OCI-LY3 (cell line): ENCODE measurements around the gene KRTAP19-4.

Experiments used
- H2AFZ ChIP-seq: fragments of 200-600, 300-600 bp; shearing (Covaris generic); 2 replicates; pipeline ENCODE4 v1.6.0; 2014; ENCODE audit warnings: antibody characterized with exemption, low read depth, low read length
- H3K27ac ChIP-seq: fragments of 200-600, 300-600 bp; sonication (generic); 2 replicates; pipeline ENCODE4 v1.5.1; 2014; ENCODE audit warnings: mild to moderate bottlenecking, low read length, moderate library complexity, mixed read lengths
- H3K27me3 ChIP-seq: fragments of 200-600, 300-600 bp; sonication (generic); 2 replicates; pipeline ENCODE4 v1.6.1; 2014; ENCODE audit warnings: low read depth, low read length, mixed read lengths
- H3K36me3 ChIP-seq: fragments of 200-600, 300-600 bp; sonication (generic); replicated peaks from 2 replicates; pipeline ENCODE3; 2014; ENCODE audit warnings: low read depth, low read length, mixed read lengths
- H3K4me1 ChIP-seq: fragments of 300-600, 200-600 bp; sonication (generic); 2 replicates; pipeline ENCODE4 v1.6.1; 2014; ENCODE audit warnings: low read length, mixed read lengths
- H3K4me2 ChIP-seq: fragments of 200-600, 300-600 bp; sonication (generic); 2 replicates; pipeline ENCODE4 v1.6.1; 2014; ENCODE audit warnings: low read length, mixed read lengths
- H3K4me3 ChIP-seq: fragments of 300-600, 200-600 bp; sonication (generic); 2 replicates; pipeline ENCODE4 v1.5.1; 2014; ENCODE audit warnings: antibody characterized with exemption, mild to moderate bottlenecking, low read length, moderate library complexity
- H3K79me2 ChIP-seq: fragments of 300-600, 200-600 bp; shearing (Covaris generic); 2 replicates; pipeline ENCODE4 v1.6.1; 2014; ENCODE audit warnings: mild to moderate bottlenecking, low read length, mixed read lengths
- H3K9ac ChIP-seq: fragments of 300-600, 200-600 bp; shearing (Covaris generic); 2 replicates; pipeline ENCODE4 v1.6.0; 2014; ENCODE audit warnings: mild to moderate bottlenecking, low read length, moderate library complexity
- H3K9me3 ChIP-seq: fragments of 200-600, 300-600 bp; shearing (Covaris generic); 2 replicates; pipeline ENCODE4 v1.6.1; 2014; ENCODE audit warnings: low read length, mixed read lengths; ENCODE audit not compliant: insufficient read depth
- H4K20me1 ChIP-seq: fragments of 200-600, 300-600 bp; sonication (generic); 2 replicates; pipeline ENCODE4 v1.6.1; 2016; ENCODE audit warnings: low read length, mixed read lengths; ENCODE audit not compliant: insufficient read depth
- EZH2phosphoT487 ChIP-seq: fragments of 200-600 bp; shearing (Covaris generic); IDR thresholded peaks from 2 replicates; pipeline ENCODE4 v1.6.1; 2018; ENCODE audit warnings: antibody characterized with exemption, mixed run types, low read depth
- TF ChIP-seq, protein P1 (sequence below): fragments of 200-600, 300-600 bp; sonication (generic); IDR thresholded peaks from 2 replicates; pipeline ENCODE4 v1.5.1; 2014; ENCODE audit warnings: antibody characterized with exemption, low read length, low read depth

KRTAP19-4 gene

DNA sequence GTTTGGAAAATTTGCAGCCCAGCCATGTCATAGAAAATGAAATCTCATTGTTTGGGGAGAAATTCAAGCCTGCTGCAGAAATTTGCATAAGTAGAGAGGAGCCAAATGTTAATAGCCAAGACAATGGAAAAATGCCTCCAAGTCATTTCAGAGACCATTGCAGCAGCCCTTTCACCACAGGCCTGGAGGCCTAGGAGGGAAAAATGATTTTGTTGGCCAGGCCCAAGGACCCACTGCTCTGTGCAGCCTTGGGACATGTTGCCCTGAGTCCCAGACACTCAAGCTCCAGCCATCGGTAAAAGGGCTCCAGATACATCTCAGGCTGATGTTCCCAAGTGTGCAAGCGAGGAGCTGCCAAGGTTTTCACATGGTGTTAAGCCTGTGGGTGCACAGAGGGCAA, 10.8 kb downstream of the KRTAP19-4 start:
- Histone ChIP-seq H3K4me1 (no peaks in the 10 kb centered on the region), H3K79me2 (no peaks in the 10 kb centered on the region), H3K4me2 (no peak overlapping the region)

DNA sequence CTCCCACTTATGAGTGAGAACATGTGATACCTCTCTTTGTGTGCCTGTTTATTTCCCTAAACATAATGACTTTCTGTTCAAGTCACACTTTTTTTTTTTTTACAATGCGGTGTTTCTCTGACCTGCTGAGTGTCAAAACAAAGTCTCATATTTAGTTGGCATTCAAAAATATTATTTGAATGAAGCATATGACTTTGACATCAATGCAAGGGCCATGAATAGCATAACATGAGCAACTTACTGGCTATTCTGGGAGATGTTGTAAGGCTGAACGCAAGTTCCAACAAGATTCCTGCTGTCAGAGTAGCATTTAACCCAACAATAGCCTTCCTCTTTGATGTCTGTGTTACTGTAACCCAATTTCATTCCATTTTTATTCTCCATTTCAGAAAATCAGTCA, 14.8 kb downstream of the KRTAP19-4 start:
- Histone ChIP-seq H3K9ac (no peak overlapping the region), H3K27ac (no peak overlapping the region), H3K4me3 (no peak overlapping the region), H3K9me3 (no peaks in the 10 kb centered on the region), H3K36me3 (no peaks in the 10 kb centered on the region), H2AFZ (no peak overlapping the region), H3K4me1 (no peaks in the 10 kb centered on the region), H3K27me3 (no peaks in the 10 kb centered on the region), H3K79me2 (no peaks in the 10 kb centered on the region), H4K20me1 (no peaks in the 10 kb centered on the region), H3K4me2 (no peak overlapping the region)
- TF ChIP-seq EZH2phosphoT487, result no peak
- TF ChIP-seq, protein P1, sequence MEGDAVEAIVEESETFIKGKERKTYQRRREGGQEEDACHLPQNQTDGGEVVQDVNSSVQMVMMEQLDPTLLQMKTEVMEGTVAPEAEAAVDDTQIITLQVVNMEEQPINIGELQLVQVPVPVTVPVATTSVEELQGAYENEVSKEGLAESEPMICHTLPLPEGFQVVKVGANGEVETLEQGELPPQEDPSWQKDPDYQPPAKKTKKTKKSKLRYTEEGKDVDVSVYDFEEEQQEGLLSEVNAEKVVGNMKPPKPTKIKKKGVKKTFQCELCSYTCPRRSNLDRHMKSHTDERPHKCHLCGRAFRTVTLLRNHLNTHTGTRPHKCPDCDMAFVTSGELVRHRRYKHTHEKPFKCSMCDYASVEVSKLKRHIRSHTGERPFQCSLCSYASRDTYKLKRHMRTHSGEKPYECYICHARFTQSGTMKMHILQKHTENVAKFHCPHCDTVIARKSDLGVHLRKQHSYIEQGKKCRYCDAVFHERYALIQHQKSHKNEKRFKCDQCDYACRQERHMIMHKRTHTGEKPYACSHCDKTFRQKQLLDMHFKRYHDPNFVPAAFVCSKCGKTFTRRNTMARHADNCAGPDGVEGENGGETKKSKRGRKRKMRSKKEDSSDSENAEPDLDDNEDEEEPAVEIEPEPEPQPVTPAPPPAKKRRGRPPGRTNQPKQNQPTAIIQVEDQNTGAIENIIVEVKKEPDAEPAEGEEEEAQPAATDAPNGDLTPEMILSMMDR, result no peak

More for the DNA sequence above, 10.8 kb downstream of the KRTAP19-4 start:
- no peak overlapping the region for H3K4me3 ChIP-seq
- H2AFZ ChIP-seq, result no peak overlapping the region
- TF ChIP-seq, protein P1, result no peak
- no peak for TF ChIP-seq EZH2phosphoT487
- no peaks in the 10 kb centered on the region for H3K36me3 ChIP-seq
- no peaks in the 10 kb centered on the region for H4K20me1 ChIP-seq
- H3K9ac ChIP-seq, result no peak overlapping the region
- H3K9me3 ChIP-seq, result no peaks in the 10 kb centered on the region
- no peak overlapping the region for H3K27ac ChIP-seq
- H3K27me3 ChIP-seq, result no peaks in the 10 kb centered on the region

DNA sequence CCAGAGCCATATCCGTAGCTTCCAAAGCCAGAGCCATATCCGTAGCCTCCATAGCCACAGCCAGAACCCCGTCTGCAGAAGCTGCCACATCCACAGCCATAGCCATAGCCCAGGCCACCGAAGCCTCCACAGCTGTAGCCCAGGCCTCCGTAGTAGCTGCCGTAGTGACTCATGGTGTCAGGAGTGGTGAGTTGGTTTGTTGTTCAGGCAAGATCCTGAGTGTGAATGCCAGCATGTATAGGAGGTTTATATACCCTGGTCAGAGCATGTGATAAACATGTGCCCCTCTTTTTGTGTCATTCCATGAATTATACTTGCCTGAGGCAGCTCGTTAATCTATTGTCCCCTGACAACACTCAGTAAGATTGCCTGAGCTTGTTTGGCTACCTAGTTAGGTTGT, 16.8 kb downstream of the KRTAP19-4 start, which contains the start of gene KRTAP19-1:
KRTAP19-1 (minus strand) TSS at position 223 of the 400 bp plus-strand sequence; CDS start at position 173, 50 bp downstream.
- Histone ChIP-seq H3K4me1 (no peaks in the 10 kb centered on the region), H3K79me2 (no peaks in the 10 kb centered on the region), H4K20me1 (no peaks in the 10 kb centered on the region), H3K9me3 (no peaks in the 10 kb centered on the region), H3K36me3 (no peaks in the 10 kb centered on the region), H3K27ac (no peak within 1 kb of the TSS), H3K9ac (no peak within 1 kb of the TSS), H2AFZ (no peak within 1 kb of the TSS), H3K4me2 (no peak within 1 kb of the TSS), H3K27me3 (no peaks in the 10 kb centered on the region), H3K4me3 (no peak within 1 kb of the TSS)
- TF ChIP-seq, protein P1, result no peak
- no peak for TF ChIP-seq EZH2phosphoT487

DNA sequence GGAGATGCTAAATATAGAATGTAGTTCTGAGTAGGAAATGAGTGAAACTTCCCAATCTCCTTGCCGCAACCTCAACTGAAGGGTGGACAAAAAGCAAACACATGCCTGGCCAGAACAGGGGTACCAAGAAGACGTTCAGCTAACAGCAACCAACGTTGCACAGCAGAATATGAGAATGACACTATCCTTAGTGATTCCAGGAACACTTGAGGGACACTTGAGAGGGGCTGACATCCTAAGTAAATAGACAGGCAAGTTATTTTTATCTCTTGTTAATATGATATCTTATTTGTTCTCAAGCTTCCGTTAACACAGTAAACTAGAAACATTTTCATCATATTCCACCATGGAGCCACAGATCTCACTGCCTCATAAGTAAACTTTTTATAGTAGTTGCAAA, 17.7 kb downstream of the KRTAP19-4 start:
- Histone ChIP-seq H3K36me3 (no peaks in the 10 kb centered on the region), H3K27me3 (no peaks in the 10 kb centered on the region)

More for the DNA sequence above, 17.7 kb downstream of the KRTAP19-4 start:
- no peaks in the 10 kb centered on the region for H3K4me1 ChIP-seq
- no peak overlapping the region for H3K9ac ChIP-seq
- no peaks in the 10 kb centered on the region for H4K20me1 ChIP-seq
- no peaks in the 10 kb centered on the region for H3K79me2 ChIP-seq
- TF ChIP-seq, protein P1, result no peak
- no peak for TF ChIP-seq EZH2phosphoT487
- H2AFZ ChIP-seq, result no peak overlapping the region
- H3K4me2 ChIP-seq, result no peak overlapping the region
- H3K4me3 ChIP-seq, result no peak overlapping the region
- H3K27ac ChIP-seq, result no peak overlapping the region
- no peaks in the 10 kb centered on the region for H3K9me3 ChIP-seq
